SU-DHL-6 (cell line): ENCODE results near the gene PCDHB5.
"Not testable (repeated sequence)": the region's sequence is repeated elsewhere in the genome, so short reads cannot be mapped to it uniquely, and the experiment has no call there.

Source experiments
- H2AFZ ChIP-seq: fragments of 200-600 bp; sonication (generic); 2 replicates; pipeline ENCODE4 v1.6.1; 2014; ENCODE audit warnings: low read depth, mild to moderate bottlenecking, moderate library complexity, mixed read lengths, antibody characterized with exemption, low read length; ENCODE audit not compliant: severe bottlenecking
- H3F3A ChIP-seq: fragments of 200-600 bp; shearing (Covaris generic); 2 replicates; pipeline ENCODE4 v1.6.0; 2016; ENCODE audit warnings: antibody characterized with exemption, mild to moderate bottlenecking; ENCODE audit not compliant: insufficient read depth
- H3K27ac ChIP-seq: fragments of 200-600 bp; sonication (generic); 2 replicates; pipeline ENCODE4 v1.5.1; 2016; ENCODE audit warnings: low read depth, mild to moderate bottlenecking, low read length, moderate library complexity, mixed read lengths
- H3K27me3 ChIP-seq: fragments of 200-600 bp; sonication (generic), shearing (Covaris generic); 2 replicates; pipeline ENCODE4 v1.6.0; 2014; ENCODE audit warnings: mild to moderate bottlenecking, low read length
- H3K36me3 ChIP-seq: fragments of 200-600 bp; sonication (generic); 2 replicates; pipeline ENCODE4 v1.6.1; 2014; ENCODE audit warnings: mild to moderate bottlenecking, low read length, mixed read lengths
- H3K4me2 ChIP-seq: fragments of 300-600, 200-600 bp; shearing (Covaris generic), sonication (generic); 2 replicates; pipeline ENCODE4 v1.6.0; 2014; ENCODE audit warnings: low read length, low read depth, mild to moderate bottlenecking; ENCODE audit not compliant: poor library complexity, severe bottlenecking
- H3K4me3 ChIP-seq: fragments of 200-600 bp; sonication (generic); 2 replicates; pipeline ENCODE4 v1.5.1; 2014; ENCODE audit warnings: antibody characterized with exemption, low read length, mild to moderate bottlenecking, mixed read lengths; ENCODE audit not compliant: insufficient read depth, poor library complexity, severe bottlenecking
- H3K79me2 ChIP-seq: fragments of 200-600 bp; sonication (generic); 2 replicates; pipeline ENCODE4 v1.6.1; 2014; ENCODE audit warnings: mild to moderate bottlenecking, low read length, moderate library complexity; ENCODE audit not compliant: insufficient read depth
- H3K9ac ChIP-seq: fragments of 200-600 bp; sonication (generic); 2 replicates; pipeline ENCODE4 v1.7.0; 2014; ENCODE audit warnings: mild to moderate bottlenecking, low read length
- H3K9me2 ChIP-seq: fragments of 200-600 bp; sonication (generic); replicated peaks from 2 replicates; pipeline ENCODE4 v1.6.1; 2014; ENCODE audit warnings: low read length; ENCODE audit not compliant: insufficient read depth
- H3K9me3 ChIP-seq: fragments of 200-600 bp; sonication (generic); 2 replicates; pipeline ENCODE4 v1.6.1; 2014; ENCODE audit warnings: low read length, mixed read lengths; ENCODE audit not compliant: insufficient read depth
- H4K20me1 ChIP-seq: fragments of 200-600 bp; sonication (generic); 2 replicates; pipeline ENCODE4 v1.6.1; 2014; ENCODE audit warnings: low read depth, mild to moderate bottlenecking, antibody characterized with exemption, low read length, moderate library complexity, mixed read lengths
- EZH2phosphoT487 ChIP-seq: fragments of 200-600 bp; sonication (generic), shearing (Covaris generic); conservative IDR thresholded peaks from 2 replicates; pipeline ENCODE4 v1.6.1; 2018; ENCODE audit warnings: mild to moderate bottlenecking, antibody characterized with exemption, low read length, moderate library complexity, mixed read lengths
- TF ChIP-seq, protein P1 (sequence below): fragments of 200-600 bp; sonication (generic); IDR thresholded peaks from one replicate; pipeline ENCODE4 v1.5.1; 2017; ENCODE audit warnings: antibody characterized with exemption, mild to moderate bottlenecking, low read length, moderate library complexity; ENCODE audit not compliant: insufficient read depth, poor library complexity, severe bottlenecking

PCDHB5 gene

DNA sequence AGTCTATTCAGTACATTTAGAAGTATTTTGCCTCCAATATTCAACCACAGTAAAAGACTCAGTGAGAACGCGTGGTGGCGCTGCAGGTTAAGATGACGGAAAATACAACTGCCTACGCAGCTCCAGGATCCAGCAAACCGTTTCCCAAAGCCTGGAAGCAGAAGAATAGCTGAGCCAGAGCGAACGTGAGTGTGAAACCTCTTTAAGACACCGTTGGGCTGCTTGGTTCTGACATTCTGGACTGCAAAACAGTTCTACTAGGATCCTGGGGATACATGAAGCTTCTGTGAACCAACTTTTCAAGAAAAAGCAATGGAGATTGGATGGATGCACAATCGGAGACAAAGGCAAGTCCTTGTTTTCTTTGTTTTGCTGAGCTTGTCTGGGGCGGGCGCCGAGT, 47.2 kb downstream of the PCDHB5 start, which contains the start of gene PCDHB16:
PCDHB16 (plus strand) TSS at position 140 of the 400 bp plus-strand sequence; CDS start at position 313, 173 bp downstream.
- Histone ChIP-seq H3K79me2 (no peaks in the 10 kb centered on the region), H3F3A (no peaks in the 10 kb centered on the region), H2AFZ (no peak within 1 kb of the TSS), H3K4me3 (no peak within 1 kb of the TSS), H3K9me2 (no peaks in the 10 kb centered on the region), H3K9me3 (no peaks in the 10 kb centered on the region), H3K27me3 (no peaks in the 10 kb centered on the region), H3K4me2 (no peak within 1 kb of the TSS), H4K20me1 (no peaks in the 10 kb centered on the region), H3K27ac (no peak within 1 kb of the TSS), H3K9ac (no peak within 1 kb of the TSS), H3K36me3 (no peaks in the 10 kb centered on the region)
- TF ChIP-seq EZH2phosphoT487, result no peak
- TF ChIP-seq, protein P1, sequence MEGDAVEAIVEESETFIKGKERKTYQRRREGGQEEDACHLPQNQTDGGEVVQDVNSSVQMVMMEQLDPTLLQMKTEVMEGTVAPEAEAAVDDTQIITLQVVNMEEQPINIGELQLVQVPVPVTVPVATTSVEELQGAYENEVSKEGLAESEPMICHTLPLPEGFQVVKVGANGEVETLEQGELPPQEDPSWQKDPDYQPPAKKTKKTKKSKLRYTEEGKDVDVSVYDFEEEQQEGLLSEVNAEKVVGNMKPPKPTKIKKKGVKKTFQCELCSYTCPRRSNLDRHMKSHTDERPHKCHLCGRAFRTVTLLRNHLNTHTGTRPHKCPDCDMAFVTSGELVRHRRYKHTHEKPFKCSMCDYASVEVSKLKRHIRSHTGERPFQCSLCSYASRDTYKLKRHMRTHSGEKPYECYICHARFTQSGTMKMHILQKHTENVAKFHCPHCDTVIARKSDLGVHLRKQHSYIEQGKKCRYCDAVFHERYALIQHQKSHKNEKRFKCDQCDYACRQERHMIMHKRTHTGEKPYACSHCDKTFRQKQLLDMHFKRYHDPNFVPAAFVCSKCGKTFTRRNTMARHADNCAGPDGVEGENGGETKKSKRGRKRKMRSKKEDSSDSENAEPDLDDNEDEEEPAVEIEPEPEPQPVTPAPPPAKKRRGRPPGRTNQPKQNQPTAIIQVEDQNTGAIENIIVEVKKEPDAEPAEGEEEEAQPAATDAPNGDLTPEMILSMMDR, result peak; percentile 62

DNA sequence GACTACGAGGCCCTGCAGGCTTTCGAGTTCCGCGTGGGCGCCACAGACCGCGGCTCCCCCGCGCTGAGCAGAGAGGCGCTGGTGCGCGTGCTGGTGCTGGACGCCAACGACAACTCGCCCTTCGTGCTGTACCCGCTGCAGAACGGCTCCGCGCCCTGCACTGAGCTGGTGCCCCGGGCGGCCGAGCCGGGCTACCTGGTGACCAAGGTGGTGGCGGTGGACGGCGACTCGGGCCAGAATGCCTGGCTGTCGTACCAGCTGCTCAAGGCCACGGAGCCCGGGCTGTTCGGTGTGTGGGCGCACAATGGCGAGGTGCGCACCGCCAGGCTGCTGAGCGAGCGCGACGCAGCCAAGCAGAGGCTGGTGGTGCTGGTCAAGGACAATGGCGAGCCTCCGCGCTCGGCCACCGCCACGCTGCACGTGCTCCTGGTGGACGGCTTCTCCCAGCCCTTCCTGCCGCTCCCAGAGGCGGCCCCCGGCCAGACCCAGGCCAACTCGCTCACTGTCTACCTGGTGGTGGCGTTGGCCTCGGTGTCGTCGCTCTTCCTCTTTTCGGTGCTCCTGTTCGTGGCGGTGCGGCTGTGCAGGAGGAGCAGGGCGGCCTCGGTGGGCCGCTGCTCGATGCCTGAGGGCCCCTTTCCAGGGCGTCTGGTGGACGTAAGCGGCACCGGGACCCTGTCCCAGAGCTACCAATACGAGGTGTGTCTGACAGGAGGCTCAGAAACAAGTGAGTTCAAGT, 49.3 kb downstream of the PCDHB5 start:
- not testable (repeated sequence) for H3K27me3 ChIP-seq, H3K27ac ChIP-seq, H3K79me2 ChIP-seq, H4K20me1 ChIP-seq, H3F3A ChIP-seq, H3K9me2 ChIP-seq, H3K4me3 ChIP-seq, H3K4me2 ChIP-seq, H2AFZ ChIP-seq, H3K9ac ChIP-seq, H3K36me3 ChIP-seq, H3K9me3 ChIP-seq

DNA sequence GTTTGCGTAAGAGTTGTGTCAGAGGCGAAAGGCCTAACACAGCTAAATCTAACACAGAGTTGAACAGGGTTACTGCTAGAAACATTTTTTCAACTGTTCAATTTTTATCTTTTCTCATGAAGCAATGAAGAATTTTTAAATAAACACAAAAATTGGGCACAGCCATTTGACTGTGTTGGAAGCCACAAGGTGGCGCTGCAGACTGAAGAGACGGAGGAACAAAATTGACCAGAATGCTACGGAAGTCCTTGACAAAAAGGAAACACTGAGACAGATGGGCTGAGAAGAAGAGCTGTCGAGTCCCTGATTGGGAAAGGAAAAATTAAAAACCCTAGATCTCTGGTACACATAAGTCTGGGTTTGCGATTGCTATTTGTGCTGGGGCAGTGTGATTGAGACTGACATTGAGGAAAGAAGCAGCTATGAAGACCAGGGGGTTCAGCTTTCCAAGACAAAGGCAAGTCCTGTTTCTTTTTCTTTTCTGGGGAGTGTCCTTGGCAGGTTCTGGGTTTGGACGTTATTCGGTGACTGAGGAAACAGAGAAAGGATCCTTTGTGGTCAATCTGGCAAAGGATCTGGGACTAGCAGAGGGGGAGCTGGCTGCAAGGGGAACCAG, 52.0 kb downstream of the PCDHB5 start, which contains the start of gene PCDHB9:
PCDHB9 (plus strand) TSS at position 265 of the 616 bp plus-strand sequence; CDS start at position 423, 158 bp downstream.
- Histone ChIP-seq H3K4me2 (peak within 1 kb of the TSS; percentile 58), H3K4me3 (no peak within 1 kb of the TSS), H3K9me3 (no peaks in the 10 kb centered on the region), H3K79me2 (no peaks in the 10 kb centered on the region), H3F3A (no peaks in the 10 kb centered on the region), H3K36me3 (no peaks in the 10 kb centered on the region), H3K27me3 (no peaks in the 10 kb centered on the region), H3K9ac (peak within 1 kb of the TSS; percentile 33; the same call in 1 of the 2 replicates), H3K27ac (no peak within 1 kb of the TSS), H3K9me2 (no peaks in the 10 kb centered on the region), H4K20me1 (no peaks in the 10 kb centered on the region), H2AFZ (peak within 1 kb of the TSS; percentile 80)
- TF ChIP-seq EZH2phosphoT487, result no peak
- TF ChIP-seq, protein P1, result peak; percentile 98
